ENCODE data around the gene AXL.

DNA sequence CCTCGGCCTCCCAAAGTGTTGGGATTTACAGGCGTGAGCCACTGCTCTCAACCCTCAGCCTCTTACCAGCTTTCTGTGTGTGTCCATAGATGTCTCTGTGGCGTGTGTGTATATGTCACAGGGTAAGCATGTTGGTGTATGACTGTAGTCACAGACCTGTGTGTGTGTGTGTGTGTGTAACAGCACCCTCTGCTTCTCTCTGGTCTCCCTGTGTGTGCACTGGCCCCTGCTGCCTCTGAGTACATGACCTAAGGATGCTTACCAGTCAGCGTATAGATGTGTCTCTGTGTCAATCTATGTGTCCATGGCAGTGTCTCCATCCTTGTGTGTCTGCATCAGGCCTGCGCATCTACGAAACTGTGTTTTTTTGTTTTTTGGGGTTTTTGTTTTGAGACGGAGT, 5.6 kb downstream of the AXL start:
- TF ChIP-seq, protein P1, sequence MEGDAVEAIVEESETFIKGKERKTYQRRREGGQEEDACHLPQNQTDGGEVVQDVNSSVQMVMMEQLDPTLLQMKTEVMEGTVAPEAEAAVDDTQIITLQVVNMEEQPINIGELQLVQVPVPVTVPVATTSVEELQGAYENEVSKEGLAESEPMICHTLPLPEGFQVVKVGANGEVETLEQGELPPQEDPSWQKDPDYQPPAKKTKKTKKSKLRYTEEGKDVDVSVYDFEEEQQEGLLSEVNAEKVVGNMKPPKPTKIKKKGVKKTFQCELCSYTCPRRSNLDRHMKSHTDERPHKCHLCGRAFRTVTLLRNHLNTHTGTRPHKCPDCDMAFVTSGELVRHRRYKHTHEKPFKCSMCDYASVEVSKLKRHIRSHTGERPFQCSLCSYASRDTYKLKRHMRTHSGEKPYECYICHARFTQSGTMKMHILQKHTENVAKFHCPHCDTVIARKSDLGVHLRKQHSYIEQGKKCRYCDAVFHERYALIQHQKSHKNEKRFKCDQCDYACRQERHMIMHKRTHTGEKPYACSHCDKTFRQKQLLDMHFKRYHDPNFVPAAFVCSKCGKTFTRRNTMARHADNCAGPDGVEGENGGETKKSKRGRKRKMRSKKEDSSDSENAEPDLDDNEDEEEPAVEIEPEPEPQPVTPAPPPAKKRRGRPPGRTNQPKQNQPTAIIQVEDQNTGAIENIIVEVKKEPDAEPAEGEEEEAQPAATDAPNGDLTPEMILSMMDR (IDR thresholded peaks at IDR 0.05): no peak
- no peak for TF ChIP-seq EP300 (IDR thresholded peaks at IDR 0.05)
